Activated gamma-delta T cell treated with Interleukin-2 at 50 U/mL for 16 hours (primary cell): ENCODE data around the gene MRPL44.
A peak's percentile ranks its signal among the peaks of the same experiment; 100 is the strongest.

ENCODE experiments used
- DNase-seq: peaks from one replicate; pipeline ENCODE4 v3.0.0-alpha.2; 2020

The MRPL44 gene

GRCh38 chr2:223957092-223957851, at the start of gene MRPL44:
Gene MRPL44 (plus strand): TSS chr2:223957463. CDS start chr2:223957473, 10 bp downstream.
- DNase-seq = peak; percentile 97

GRCh38 chr2:223908304-223908998, 48.8 kb upstream of the MRPL44 start:
- DNase-seq = no peak

GRCh38 chr2:223909001-223909741, 48.1 kb upstream of the MRPL44 start:
- no peak for DNase-seq

GRCh38 chr2:223914324-223914723, 42.9 kb upstream of the MRPL44 start:
- DNase-seq = no peak

- DNase-seq = no peak
These were observed 42.2 kb upstream of the MRPL44 start for GRCh38 chr2:223915071-223915470.

GRCh38 chr2:223916181-223916920, 40.9 kb upstream of the MRPL44 start:
- DNase-seq = no peak

GRCh38 chr2:223918671-223919134, 38.6 kb upstream of the MRPL44 start:
- DNase-seq = no peak

GRCh38 chr2:223920109-223920508, 37.2 kb upstream of the MRPL44 start:
- no peak for DNase-seq

GRCh38 chr2:223921204-223921603, 36.1 kb upstream of the MRPL44 start:
- DNase-seq = no peak

- DNase-seq = no peak
These were observed 35.0 kb upstream of the MRPL44 start for GRCh38 chr2:223922308-223922707.

- DNase-seq = no peak
These were observed 33.3 kb upstream of the MRPL44 start for GRCh38 chr2:223923976-223924375.

GRCh38 chr2:223925106-223925505, 32.2 kb upstream of the MRPL44 start:
- no peak for DNase-seq

- no peak for DNase-seq
These were observed 28.9 kb upstream of the MRPL44 start for GRCh38 chr2:223928113-223929006.

GRCh38 chr2:223929571-223930102, 27.6 kb upstream of the MRPL44 start:
- no peak for DNase-seq

GRCh38 chr2:223930103-223930976, 26.9 kb upstream of the MRPL44 start:
- no peak for DNase-seq

- DNase-seq = no peak
These were observed 24.2 kb upstream of the MRPL44 start for GRCh38 chr2:223932816-223933800.

- DNase-seq = no peak
These were observed 22.4 kb upstream of the MRPL44 start for GRCh38 chr2:223934870-223935269.

GRCh38 chr2:223935459-223936125, 21.7 kb upstream of the MRPL44 start:
- no peak for DNase-seq
